ENCODE data around the gene RGL4.

DNA sequence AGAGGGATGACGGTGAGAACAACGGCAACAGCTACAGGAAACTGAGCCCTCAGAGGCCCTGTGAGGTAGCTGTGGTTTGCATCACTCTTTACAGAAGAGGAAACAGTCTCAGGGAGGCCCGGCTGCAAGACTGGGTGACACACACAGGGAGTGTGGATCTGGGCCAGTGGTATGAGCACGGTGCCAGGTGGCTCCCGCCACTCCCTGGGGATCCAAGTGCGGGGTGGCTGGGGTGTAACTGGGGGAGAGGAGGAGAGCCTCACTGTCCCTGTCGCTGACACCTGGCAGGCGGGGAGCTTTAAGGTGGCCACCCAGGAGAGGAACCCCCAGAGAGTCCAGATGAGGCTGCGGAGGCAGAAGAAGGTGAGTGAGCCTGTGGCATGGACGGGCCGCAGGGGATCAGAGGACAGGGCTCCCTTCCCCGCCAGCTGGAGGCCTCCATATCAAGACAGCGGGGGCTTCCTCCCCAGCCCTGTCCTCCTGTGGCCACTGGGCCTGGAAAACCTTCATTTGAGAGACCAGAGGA, 5.6 kb downstream of the RGL4 start:
- TF ChIP-seq, protein P1, sequence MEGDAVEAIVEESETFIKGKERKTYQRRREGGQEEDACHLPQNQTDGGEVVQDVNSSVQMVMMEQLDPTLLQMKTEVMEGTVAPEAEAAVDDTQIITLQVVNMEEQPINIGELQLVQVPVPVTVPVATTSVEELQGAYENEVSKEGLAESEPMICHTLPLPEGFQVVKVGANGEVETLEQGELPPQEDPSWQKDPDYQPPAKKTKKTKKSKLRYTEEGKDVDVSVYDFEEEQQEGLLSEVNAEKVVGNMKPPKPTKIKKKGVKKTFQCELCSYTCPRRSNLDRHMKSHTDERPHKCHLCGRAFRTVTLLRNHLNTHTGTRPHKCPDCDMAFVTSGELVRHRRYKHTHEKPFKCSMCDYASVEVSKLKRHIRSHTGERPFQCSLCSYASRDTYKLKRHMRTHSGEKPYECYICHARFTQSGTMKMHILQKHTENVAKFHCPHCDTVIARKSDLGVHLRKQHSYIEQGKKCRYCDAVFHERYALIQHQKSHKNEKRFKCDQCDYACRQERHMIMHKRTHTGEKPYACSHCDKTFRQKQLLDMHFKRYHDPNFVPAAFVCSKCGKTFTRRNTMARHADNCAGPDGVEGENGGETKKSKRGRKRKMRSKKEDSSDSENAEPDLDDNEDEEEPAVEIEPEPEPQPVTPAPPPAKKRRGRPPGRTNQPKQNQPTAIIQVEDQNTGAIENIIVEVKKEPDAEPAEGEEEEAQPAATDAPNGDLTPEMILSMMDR (conservative IDR thresholded peaks at IDR 0.05; ENCODE audit: low read depth, low read length) = no peak
- TF ChIP-seq EZH2 (IDR thresholded peaks at IDR 0.05; ENCODE audit: borderline replicate concordance, low read depth, low read length, poor library complexity, severe bottlenecking) = no peak

All from A673 (cell line).